HEK293 (cell line): Measurements from ENCODE around the gene SPRED3.

Source experiments
- BCL11B ChIP-seq: fragments of 450-650 bp; formaldehyde crosslinking; IDR thresholded peaks from 2 replicates; pipeline ENCODE4 v1.5.1; 2016; ENCODE audit warnings: low read depth, missing biosample characterization, missing genetic modification characterization
- CTCF ChIP-seq: fragments of 450-650 bp; formaldehyde crosslinking; IDR thresholded peaks from 2 replicates; pipeline ENCODE4 v1.5.1; 2016; ENCODE audit warnings: missing biosample characterization, missing genetic modification characterization
- ELK4 ChIP-seq: IDR thresholded peaks from 2 replicates; pipeline ENCODE4 v1.6.1; 2011; ENCODE audit warnings: mild to moderate bottlenecking, low read depth, low read length, borderline replicate concordance
- FEZF1 ChIP-seq: fragments of 450-650 bp; formaldehyde crosslinking; IDR thresholded peaks from 2 replicates; pipeline ENCODE4 v1.5.1; 2016; ENCODE audit warnings: missing biosample characterization, missing genetic modification characterization
- HIC1 ChIP-seq: fragments of 450-650 bp; formaldehyde crosslinking; IDR thresholded peaks from 2 replicates; pipeline ENCODE4 v1.5.1; 2016; ENCODE audit warnings: missing biosample characterization, missing genetic modification characterization
- HOXA7 ChIP-seq: sonication (generic); formaldehyde crosslinking; IDR thresholded peaks from 2 replicates; pipeline ENCODE4 v1.8.1; 2022; ENCODE audit warnings: missing genetic modification reagents, borderline replicate concordance
- KLF1 ChIP-seq: fragments of 450-650 bp; formaldehyde crosslinking; IDR thresholded peaks from 2 replicates; pipeline ENCODE4 v1.5.1; 2016; ENCODE audit warnings: missing biosample characterization, missing genetic modification characterization
- MEIS1 ChIP-seq: sonication (generic); formaldehyde crosslinking; IDR thresholded peaks from 2 replicates; pipeline ENCODE4 v1.8.1; 2022; ENCODE audit warnings: missing genetic modification reagents, mild to moderate bottlenecking, borderline replicate concordance
- MZF1 ChIP-seq: fragments of 450-650 bp; formaldehyde crosslinking; IDR thresholded peaks from 2 replicates; pipeline ENCODE4 v1.5.1; 2017; ENCODE audit warnings: missing biosample characterization, missing genetic modification characterization, borderline replicate concordance
- PRDM10 ChIP-seq: fragments of 450-650 bp; formaldehyde crosslinking; IDR thresholded peaks from 2 replicates; pipeline ENCODE4 v1.5.1; 2016; ENCODE audit warnings: missing biosample characterization, missing genetic modification characterization
- REPIN1 ChIP-seq: fragments of 450-650 bp; formaldehyde crosslinking; IDR thresholded peaks from 2 replicates; pipeline ENCODE4 v1.5.1; 2017; ENCODE audit warnings: missing biosample characterization, missing genetic modification characterization, low read depth
- SP7 ChIP-seq: fragments of 450-650 bp; formaldehyde crosslinking; IDR thresholded peaks from 2 replicates; pipeline ENCODE4 v1.5.1; 2016; ENCODE audit warnings: missing biosample characterization, missing genetic modification characterization
- YY1 ChIP-seq: fragments of 450-650 bp; formaldehyde crosslinking; IDR thresholded peaks from 2 replicates; pipeline ENCODE4 v1.5.1; 2018; ENCODE audit warnings: missing biosample characterization, missing genetic modification characterization
- ZBTB49 ChIP-seq: fragments of 450-650 bp; formaldehyde crosslinking; IDR thresholded peaks from 2 replicates; pipeline ENCODE4 v1.5.1; 2016; ENCODE audit warnings: missing biosample characterization, missing genetic modification characterization, low read depth
- ZFP37 ChIP-seq: fragments of 450-650 bp; formaldehyde crosslinking; IDR thresholded peaks from 2 replicates; pipeline ENCODE4 v1.5.1; 2016; ENCODE audit warnings: missing biosample characterization, missing genetic modification characterization
- ZNF174 ChIP-seq: fragments of 450-650 bp; formaldehyde crosslinking; IDR thresholded peaks from 2 replicates; pipeline ENCODE4 v1.5.0; 2017; ENCODE audit warnings: missing biosample characterization, mild to moderate bottlenecking, missing genetic modification characterization
- ZNF274 ChIP-seq, 2 experiments: fragments of 200-500 bp in 1 of 2; fragments of 450-650 bp in 1 of 2; sonication (Bioruptor generic) in 1 of 2; formaldehyde crosslinking in 1 of 2; IDR thresholded peaks; 2 replicates each; pipeline versions ENCODE4 v1.5.1 to v1.6.1; 2014 to 2016; ENCODE audit warnings: borderline replicate concordance in 1 of 2, inconsistent platforms in 1 of 2, low read length in 1 of 2, missing biosample characterization in 1 of 2, missing genetic modification characterization in 1 of 2
- ZNF423 ChIP-seq: fragments of 450-650 bp; formaldehyde crosslinking; IDR thresholded peaks from 2 replicates; pipeline ENCODE4 v1.5.1; 2016; ENCODE audit warnings: missing biosample characterization, missing genetic modification characterization
- ZNF473 ChIP-seq: fragments of 450-650 bp; formaldehyde crosslinking; IDR thresholded peaks from 2 replicates; pipeline ENCODE4 v1.5.1; 2017; ENCODE audit warnings: missing biosample characterization, missing genetic modification characterization
- ZNF510 ChIP-seq: fragments of 450-650 bp; formaldehyde crosslinking; IDR thresholded peaks from 2 replicates; pipeline ENCODE4 v1.5.1; 2018; ENCODE audit warnings: mild to moderate bottlenecking, missing genetic modification characterization, missing biosample characterization; ENCODE audit not compliant: insufficient replicate concordance
- ZNF529 ChIP-seq: fragments of 450-650 bp; formaldehyde crosslinking; IDR thresholded peaks from 2 replicates; pipeline ENCODE4 v1.5.1; 2017; ENCODE audit warnings: missing genetic modification characterization, missing biosample characterization; ENCODE audit not compliant: insufficient replicate concordance
- ZNF585B ChIP-seq: fragments of 450-650 bp; formaldehyde crosslinking; IDR thresholded peaks from 2 replicates; pipeline ENCODE4 v1.5.1; 2016; ENCODE audit warnings: missing biosample characterization, missing genetic modification characterization
- ZNF670 ChIP-seq: fragments of 450-650 bp; formaldehyde crosslinking; IDR thresholded peaks from 2 replicates; pipeline ENCODE4 v1.5.1; 2016; ENCODE audit warnings: missing biosample characterization, missing genetic modification characterization, low read depth
- ZNF704 ChIP-seq: fragments of 450-650 bp; formaldehyde crosslinking; IDR thresholded peaks from 2 replicates; pipeline ENCODE4 v1.5.1; 2016; ENCODE audit warnings: missing biosample characterization, missing genetic modification characterization
- ZNF777 ChIP-seq: fragments of 450-650 bp; formaldehyde crosslinking; IDR thresholded peaks from 2 replicates; pipeline ENCODE4 v1.5.1; 2017; ENCODE audit warnings: missing biosample characterization, missing genetic modification characterization, borderline replicate concordance
- ZNF837 ChIP-seq: fragments of 450-650 bp; formaldehyde crosslinking; IDR thresholded peaks from 2 replicates; pipeline ENCODE4 v1.5.1; 2016; ENCODE audit warnings: missing biosample characterization, missing genetic modification characterization
- ZSCAN30 ChIP-seq: fragments of 450-650 bp; IDR thresholded peaks from 2 replicates; pipeline ENCODE4 v1.5.1; 2018; ENCODE audit warnings: missing biosample characterization, mild to moderate bottlenecking, missing genetic modification characterization, moderate library complexity

Gene SPRED3

GRCh38 chr19:38388349-38389100, at the start of gene SPRED3 (continued):
- TF ChIP-seq ZBTB49 (tag by site-specific recombination) (no peak), ELK4 (no peak), FEZF1 (tag by site-specific recombination) (no peak), ZNF529 (no peak), MZF1 (tag by site-specific recombination) (no peak), HOXA7 (CRISPR knock-in tag) (no peak), CTCF (tag by site-specific recombination) (no peak), ZNF777 (peak; percentile 49; the same call in 1 of the 2 replicates), PRDM10 (tag by site-specific recombination) (peak; percentile 87), ZNF704 (tag by site-specific recombination) (no peak), ZNF274 (IDR thresholded peaks at IDR 0.05; ENCODE audit: low read length) (no peak), ZNF274 (tag by site-specific recombination; IDR thresholded peaks at IDR 0.05; ENCODE audit: borderline replicate concordance) (no peak), ZNF510 (no peak), YY1 (tag by site-specific recombination) (no peak; the same call in 1 of the 2 replicates), ZFP37 (tag by site-specific recombination) (no peak), BCL11B (tag by site-specific recombination) (no peak), ZNF837 (tag by site-specific recombination) (no peak), ZNF670 (tag by site-specific recombination) (no peak), HIC1 (peak; percentile 75), ZNF174 (tag by site-specific recombination) (no peak), KLF1 (tag by site-specific recombination) (peak; percentile 83), ZNF423 (tag by site-specific recombination) (no peak; the same call in 1 of the 2 replicates), ZNF585B (tag by site-specific recombination) (no peak), SP7 (peak; percentile 51), REPIN1 (tag by site-specific recombination) (no peak), MEIS1 (CRISPR knock-in tag) (no peak), ZSCAN30 (tag by site-specific recombination) (peak; percentile 56; the same call in 1 of the 2 replicates), ZNF473 (no peak)
